A549 (cell line): ENCODE data around the gene C12orf43.

Experiments used
- EP300 ChIP-seq, 2 experiments: fragments of >200 bp; sonication (Bioruptor Twin); formaldehyde crosslinking; IDR thresholded peaks; 2 replicates in 1 of 2; 3 replicates in 1 of 2; pipeline ENCODE4 v1.6.1; 2016 to 2017
- FOSL2 ChIP-seq, 2 experiments: fragments of 450-650 bp in 1 of 2; fragments of >200 bp in 1 of 2; sonication (Bioruptor Twin) in 1 of 2; formaldehyde crosslinking; IDR thresholded peaks; 2 replicates each; pipeline versions ENCODE4 v1.5.0 to v1.6.1; 2016 to 2020; ENCODE audit warnings: mild to moderate bottlenecking in 1 of 2, moderate library complexity in 1 of 2
- FOXS1 ChIP-seq: fragments of 250-450 bp; sonication (Bioruptor Pico); IDR thresholded peaks from 2 replicates; pipeline ENCODE4 v1.5.0; 2020; ENCODE audit warnings: mild to moderate bottlenecking, moderate library complexity
- MYC ChIP-seq: IDR thresholded peaks from 2 replicates; pipeline ENCODE4 v1.6.1; 2012; ENCODE audit warnings: mild to moderate bottlenecking, inconsistent platforms, low read length, improper control_type of control experiment, borderline replicate concordance
- NPAS2 ChIP-seq: fragments of 250-450 bp; sonication (Bioruptor Pico); IDR thresholded peaks from 2 replicates; pipeline ENCODE4 v1.8.0; 2022; ENCODE audit warnings: mild to moderate bottlenecking, moderate library complexity, borderline replicate concordance
- PBX3 ChIP-seq: IDR thresholded peaks from 2 replicates; pipeline ENCODE4 v1.6.1; 2012
- POLR2A ChIP-seq: IDR thresholded peaks from 2 replicates; pipeline ENCODE4 v1.6.1; 2012; ENCODE audit warnings: mild to moderate bottlenecking, low read length
- RAD21 ChIP-seq, 2 experiments: fragments of >200 bp in 1 of 2; sonication (Bioruptor Twin) in 1 of 2; formaldehyde crosslinking in 1 of 2; IDR thresholded peaks in 1 of 2; conservative IDR thresholded peaks in 1 of 2; 2 replicates in 1 of 2; 3 replicates in 1 of 2; pipeline ENCODE4 v1.6.1; 2012 to 2018; ENCODE audit warnings: inconsistent platforms in 1 of 2
- RCOR1 ChIP-seq: fragments of 150-350 bp; IDR thresholded peaks from 2 replicates; pipeline ENCODE4 v1.6.1; 2014; ENCODE audit warnings: antibody characterized with exemption, low read length, low read depth
- SREBF2 ChIP-seq: fragments of 450-650 bp; IDR thresholded peaks from 2 replicates; pipeline ENCODE4 v1.6.1; 2014; ENCODE audit warnings: mild to moderate bottlenecking, moderate library complexity
- TF ChIP-seq, protein P1 (sequence below): fragments of 250-450 bp; sonication (Bioruptor Pico); IDR thresholded peaks from 2 replicates; pipeline ENCODE4 v1.5.0; 2020; ENCODE audit warnings: low read depth, mild to moderate bottlenecking, moderate library complexity
- TF ChIP-seq, protein P2 (sequence below): fragments of >200 bp; sonication (Bioruptor Twin); formaldehyde crosslinking; IDR thresholded peaks from 3 replicates; pipeline ENCODE4 v1.5.1; 2016

- TF ChIP-seq, protein P1, sequence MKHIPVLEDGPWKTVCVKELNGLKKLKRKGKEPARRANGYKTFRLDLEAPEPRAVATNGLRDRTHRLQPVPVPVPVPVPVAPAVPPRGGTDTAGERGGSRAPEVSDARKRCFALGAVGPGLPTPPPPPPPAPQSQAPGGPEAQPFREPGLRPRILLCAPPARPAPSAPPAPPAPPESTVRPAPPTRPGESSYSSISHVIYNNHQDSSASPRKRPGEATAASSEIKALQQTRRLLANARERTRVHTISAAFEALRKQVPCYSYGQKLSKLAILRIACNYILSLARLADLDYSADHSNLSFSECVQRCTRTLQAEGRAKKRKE = no peak
- TF ChIP-seq FOSL2 (IDR thresholded peaks at IDR 0.05) (no peak), FOSL2 (CRISPR knock-in tag; IDR thresholded peaks at IDR 0.05) (no peak), RAD21 (conservative IDR thresholded peaks at IDR 0.05 in 1 of 2, IDR thresholded peaks at IDR 0.05 in 1 of 2) (no peak), RCOR1 (no peak), FOXS1 (CRISPR knock-in tag) (no peak), SREBF2 (no peak), EP300 (IDR thresholded peaks at IDR 0.05) (no peak), PBX3 (no peak), POLR2A (no peak), MYC (no peak), NPAS2 (CRISPR knock-in tag) (no peak)
- TF ChIP-seq, protein P2, sequence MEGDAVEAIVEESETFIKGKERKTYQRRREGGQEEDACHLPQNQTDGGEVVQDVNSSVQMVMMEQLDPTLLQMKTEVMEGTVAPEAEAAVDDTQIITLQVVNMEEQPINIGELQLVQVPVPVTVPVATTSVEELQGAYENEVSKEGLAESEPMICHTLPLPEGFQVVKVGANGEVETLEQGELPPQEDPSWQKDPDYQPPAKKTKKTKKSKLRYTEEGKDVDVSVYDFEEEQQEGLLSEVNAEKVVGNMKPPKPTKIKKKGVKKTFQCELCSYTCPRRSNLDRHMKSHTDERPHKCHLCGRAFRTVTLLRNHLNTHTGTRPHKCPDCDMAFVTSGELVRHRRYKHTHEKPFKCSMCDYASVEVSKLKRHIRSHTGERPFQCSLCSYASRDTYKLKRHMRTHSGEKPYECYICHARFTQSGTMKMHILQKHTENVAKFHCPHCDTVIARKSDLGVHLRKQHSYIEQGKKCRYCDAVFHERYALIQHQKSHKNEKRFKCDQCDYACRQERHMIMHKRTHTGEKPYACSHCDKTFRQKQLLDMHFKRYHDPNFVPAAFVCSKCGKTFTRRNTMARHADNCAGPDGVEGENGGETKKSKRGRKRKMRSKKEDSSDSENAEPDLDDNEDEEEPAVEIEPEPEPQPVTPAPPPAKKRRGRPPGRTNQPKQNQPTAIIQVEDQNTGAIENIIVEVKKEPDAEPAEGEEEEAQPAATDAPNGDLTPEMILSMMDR = no peak
These were observed 1.7 kb upstream of the C12orf43 start for GRCh38 chr12:121017966-121018491.
